Measurements from ENCODE around the gene TMEM86B. TPM values are rescaled to one million over a fixed set of nuclear protein-coding genes. Genes with fewer than 3 reads are reported as not detected.

TMEM86B gene
- polyA plus RNA-seq, 4 donors = 2.4 to 7.4 (median 4.0) TPM

DNA sequence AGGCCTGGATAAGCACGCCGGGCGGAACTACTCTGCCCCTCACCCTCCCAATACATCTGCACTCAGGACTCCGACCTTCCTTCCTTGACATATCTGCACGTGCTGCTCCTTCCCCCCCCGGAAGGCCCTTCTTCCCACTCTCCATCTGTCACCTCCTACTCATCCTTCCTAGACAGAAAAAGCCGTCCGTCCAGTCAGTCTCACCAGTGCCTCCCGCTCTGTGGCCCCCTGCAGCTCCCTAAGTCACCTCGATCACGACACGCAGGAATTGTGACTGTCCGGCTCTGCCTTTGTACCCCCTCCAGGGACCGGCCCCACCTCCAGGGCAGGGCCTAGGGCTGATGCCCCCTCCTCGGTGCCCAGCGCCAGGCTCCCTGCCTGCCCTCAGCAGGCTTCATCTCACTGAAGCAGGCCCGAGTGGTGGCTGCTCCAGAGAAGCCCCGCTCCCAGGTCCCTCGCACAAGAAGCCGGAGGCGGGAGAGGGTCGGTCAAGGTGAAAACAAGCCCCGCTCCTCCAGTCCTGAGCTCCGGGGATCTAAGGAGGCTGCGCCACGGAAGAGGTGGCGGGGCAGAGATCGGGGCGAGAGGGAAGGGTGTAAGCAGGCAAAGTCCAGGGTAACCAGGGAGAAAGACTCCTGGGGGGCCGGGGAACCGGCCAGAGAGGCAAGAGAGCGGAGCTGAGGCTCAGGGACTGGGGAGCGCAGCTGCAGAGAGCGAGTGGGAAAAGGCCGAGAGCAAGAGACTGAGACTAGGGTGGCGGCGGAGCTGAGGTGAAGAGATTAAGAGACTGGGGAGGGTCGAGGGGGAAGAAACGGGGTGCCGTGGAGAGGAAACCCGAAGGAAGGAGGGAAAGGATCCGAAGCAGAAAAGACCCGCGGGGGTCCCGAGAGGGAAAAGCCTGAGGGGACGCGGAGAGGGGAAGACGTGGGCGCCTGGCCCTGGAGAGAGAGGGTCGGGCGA, 29.2 kb upstream of the TMEM86B start:
- DNase-seq (ENCODE audit: low read depth in 4 of 4, low spot score in 2 of 4) = no peak

DNA sequence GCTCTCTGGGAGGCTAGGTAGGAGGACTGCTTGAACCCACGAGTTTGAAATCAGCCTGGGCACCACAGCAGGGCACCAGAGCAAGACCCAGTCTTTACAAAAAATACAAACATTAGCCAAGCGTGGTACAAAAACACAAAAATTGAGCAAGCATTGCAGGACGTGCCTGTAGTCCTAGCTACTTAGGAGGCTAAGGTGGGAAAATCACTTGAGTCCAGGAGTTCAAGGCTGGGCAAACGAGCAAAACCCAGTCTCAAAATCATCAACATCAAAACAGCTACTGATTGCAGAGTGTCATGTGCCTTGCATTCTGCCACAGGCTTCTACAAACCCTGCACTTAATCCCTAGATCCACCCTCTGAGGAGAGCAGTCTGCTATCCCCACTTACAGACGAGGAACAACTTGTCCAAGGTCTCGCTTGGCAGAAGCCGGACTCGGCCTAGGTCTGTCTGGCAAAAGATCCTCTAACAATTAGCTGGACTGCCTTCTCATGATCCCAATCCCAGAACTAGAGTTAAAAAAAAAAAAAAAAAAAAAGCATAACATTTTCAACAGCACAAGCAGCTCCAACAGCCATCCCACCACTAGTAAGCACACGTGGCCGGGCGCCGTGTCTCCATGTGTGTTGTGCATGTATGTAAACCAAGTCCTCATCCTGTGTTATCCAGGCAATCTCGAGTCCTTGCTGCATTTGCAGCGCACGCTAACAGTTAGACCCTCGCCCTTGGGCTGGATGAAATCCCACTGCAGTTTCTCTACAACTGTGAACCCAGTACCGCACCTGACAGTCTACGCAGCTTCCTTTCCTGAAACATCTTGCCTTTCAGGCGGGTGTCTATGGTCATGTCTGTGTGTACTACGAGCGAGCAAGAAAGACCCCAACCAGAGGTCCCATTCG, 28.2 kb upstream of the TMEM86B start:
- no peak for DNase-seq (ENCODE audit: low read depth in 4 of 4, low spot score in 2 of 4)

DNA sequence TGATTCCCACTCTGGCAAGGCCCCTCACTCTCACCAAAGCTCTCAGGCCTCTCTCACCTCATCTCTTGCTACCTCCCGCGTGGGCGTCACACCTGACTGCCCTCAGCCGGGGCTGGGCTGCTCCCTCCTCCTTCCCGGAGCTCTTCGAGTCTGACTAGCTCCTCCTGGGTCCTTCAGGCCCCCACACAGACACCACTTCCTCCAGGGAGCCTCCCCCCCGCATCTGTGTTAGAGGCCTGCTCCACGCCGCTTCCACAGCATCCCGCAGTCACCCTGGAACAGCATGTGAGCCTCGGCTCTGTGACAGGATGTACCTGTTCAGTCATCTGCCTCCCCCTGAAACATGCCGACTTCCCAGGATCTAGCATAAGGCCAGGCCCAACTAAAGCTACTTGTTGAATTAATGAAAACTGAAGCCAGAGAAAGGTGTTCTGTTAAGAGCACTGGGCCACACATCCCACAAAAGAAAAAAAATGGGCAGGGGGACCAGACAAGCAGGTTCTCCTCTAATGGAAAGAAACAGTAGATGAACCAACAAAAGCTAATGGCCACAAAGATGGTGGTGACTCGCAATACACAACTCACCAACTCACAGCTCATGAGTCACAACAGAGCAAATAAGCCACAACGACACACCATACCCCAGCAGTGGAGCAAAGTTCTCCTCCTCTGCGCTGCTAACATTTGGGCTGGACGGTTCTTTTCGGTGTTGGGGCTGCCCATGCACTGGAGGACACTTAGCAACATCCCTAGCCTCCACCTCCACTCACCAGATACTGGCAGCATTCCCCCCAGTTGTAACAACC, 27.3 kb upstream of the TMEM86B start:
- no peak for DNase-seq (ENCODE audit: low read depth in 4 of 4, low spot score in 2 of 4)

DNA sequence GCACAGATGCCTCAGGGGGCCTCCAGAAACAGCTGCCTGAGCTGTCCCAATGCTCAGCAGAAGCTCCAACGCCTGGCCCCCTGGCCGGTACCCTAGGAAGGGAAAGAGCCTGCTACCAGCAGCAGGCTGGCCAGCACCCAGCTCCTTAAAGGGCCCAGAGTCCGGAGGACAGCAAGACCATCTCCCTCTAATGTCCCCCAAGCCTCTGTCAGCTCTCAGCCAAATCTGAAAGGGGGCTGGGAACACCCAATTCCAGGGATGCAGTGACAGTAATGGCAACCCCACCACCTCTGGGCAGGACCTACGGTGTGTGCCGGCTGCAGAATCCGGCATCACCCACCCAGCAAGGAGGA, 26.0 kb upstream of the TMEM86B start:
- DNase-seq (ENCODE audit: low read depth in 4 of 4, low spot score in 2 of 4) = no peak

DNA sequence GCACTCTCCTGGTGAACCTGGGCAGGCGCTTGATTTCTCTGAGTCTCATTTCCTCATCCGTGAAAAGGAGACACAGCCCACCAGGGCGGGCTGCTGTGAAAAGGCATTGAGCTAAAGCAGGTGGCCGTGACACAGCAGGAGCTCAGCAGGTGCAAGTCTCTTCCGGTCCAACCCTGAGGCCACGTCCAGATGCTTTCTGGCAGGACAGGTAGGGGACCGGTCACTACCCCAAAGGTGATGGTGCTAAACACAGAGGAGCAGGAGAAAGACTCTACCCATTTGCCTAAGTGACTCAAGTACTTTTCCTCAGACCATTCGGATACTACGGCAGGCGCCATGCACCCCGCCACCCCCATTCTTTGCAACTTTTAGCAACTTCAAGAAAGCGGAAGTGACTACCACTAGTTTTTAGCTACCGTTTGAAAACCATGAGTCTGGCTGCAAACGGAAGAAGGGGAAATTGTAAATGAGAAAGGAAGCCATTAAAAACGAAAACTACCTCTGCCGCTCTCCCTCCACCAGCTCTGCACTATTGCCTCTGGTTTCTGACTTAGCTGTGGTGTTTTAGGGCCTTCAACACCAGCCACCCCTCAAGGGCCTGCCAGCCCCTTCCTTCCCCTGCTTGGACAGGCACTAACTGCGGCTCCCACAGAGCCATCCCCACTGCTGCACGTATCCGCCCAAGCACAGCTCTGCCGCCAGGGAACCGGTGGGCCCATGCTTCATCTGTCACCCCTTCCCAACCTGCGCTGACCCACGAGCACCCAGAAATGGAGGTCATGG, 25.5 kb upstream of the TMEM86B start:
- DNase-seq (ENCODE audit: low read depth in 4 of 4, low spot score in 2 of 4) = no peak

DNA sequence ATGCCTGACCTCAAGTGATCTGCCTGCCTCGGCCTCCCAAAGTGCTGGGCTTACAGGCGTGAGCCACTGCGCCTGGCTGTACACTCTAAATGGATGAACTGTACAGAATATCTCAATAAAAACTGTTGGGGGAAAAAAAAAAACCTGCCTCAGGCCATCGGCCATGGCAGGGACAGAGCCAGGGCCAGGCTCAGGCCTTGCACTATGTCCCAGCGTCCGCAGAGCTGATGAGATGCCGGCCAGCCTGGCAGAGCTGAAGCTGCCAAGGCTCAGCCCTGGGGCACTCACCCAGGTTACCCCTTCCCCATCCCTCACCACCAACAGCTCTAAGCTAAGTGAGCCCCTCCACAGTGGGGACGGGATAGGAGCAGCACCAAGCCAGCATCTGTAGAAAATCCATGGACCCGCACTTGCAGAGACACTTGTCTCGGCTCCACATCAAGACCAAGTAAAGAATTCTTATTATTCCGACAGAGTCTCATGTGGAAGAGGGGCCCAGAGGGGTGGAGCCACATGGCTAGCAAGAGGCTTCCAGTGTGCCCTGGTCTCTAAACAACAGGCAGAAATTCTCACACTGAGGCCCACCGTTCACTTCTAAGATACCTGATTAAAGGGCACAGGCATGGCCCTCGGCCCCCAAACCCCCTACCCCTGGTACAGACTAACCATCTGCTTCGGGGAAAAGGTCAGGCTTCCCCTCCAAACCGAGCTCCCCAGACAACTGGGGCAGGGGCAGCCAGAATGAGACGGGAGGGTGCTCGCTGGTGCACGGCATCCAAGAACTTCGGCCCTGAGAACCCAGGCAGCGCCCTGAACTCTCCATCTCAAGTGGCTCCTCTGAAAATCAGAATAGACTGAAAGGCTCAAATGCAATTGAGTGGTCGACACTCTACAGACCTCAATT, 24.4 kb upstream of the TMEM86B start:
- no peak for DNase-seq (ENCODE audit: low read depth in 4 of 4, low spot score in 2 of 4)

DNA sequence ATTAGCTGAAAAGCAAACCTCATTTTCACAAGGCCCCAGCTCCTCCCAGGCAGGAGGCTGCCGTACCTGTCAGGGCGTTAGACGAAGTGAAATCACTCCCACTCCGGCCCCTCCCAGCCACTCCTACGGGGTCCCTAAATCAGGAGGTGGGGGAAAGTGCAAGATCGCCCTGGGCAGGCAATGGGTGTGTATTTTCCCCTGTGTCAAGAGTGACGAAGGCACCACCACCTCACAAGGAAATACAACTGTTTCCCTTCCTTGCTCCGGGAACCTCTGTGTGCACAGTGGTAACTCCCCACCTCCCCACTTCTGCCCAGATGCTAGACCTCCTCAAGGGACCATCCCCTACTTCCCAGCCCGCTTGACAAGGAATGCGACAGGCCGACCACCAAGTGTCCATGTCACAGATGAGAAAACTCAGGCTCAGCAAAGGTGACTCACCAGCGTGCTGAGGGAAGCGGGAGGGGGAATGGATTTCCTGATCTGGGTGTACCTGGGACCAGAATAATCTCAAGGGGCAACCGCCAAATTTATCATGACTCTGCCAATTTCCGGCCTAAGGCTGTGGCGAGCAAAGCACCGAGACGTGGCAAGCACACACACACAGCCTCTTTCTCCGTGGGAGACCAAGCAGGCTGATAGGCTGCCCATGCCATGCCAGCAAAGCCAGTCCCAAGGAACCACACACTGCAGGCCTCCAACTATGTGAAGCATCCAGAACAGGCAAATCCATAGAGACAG, 22.9 kb upstream of the TMEM86B start:
- DNase-seq (ENCODE audit: low read depth in 4 of 4, low spot score in 2 of 4) = no peak

DNA sequence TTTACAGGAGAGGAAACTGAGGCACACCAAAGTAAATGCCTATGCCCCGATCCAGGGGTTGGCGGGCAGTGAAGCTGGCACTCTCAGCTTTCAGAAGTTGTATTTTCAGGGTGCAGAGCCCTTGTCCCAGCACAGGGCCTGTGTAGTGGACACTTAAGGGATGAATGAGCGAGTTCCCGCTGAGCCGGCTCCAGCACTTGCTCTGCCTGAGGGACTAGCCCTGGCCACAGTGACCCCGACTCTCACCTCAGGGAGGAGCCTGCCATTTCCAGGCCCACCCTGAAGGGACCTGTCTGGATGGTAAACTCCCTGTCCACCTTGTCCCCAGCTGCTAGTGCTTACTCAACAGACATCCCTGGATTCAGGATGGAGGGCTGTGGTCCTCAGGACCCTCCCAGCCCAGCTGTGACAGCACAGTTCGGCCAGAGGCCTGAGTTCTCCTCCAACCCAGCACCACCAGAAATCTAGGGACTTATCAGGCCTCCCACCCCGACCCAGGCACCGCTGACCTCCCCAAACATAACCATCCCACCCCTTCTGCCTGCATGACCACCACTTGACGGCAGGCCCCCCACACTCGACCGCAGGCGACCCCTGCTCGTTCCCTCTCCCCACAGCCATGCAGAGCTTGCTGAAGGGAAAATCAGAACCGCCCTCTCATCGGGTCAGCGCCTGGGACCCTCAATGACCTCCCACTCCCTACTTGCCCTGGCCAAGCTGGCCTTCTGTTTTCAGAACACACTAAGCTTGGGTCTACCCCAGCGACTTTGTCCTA, 21.9 kb upstream of the TMEM86B start:
- no peak for DNase-seq (ENCODE audit: low read depth in 4 of 4, low spot score in 2 of 4)

DNA sequence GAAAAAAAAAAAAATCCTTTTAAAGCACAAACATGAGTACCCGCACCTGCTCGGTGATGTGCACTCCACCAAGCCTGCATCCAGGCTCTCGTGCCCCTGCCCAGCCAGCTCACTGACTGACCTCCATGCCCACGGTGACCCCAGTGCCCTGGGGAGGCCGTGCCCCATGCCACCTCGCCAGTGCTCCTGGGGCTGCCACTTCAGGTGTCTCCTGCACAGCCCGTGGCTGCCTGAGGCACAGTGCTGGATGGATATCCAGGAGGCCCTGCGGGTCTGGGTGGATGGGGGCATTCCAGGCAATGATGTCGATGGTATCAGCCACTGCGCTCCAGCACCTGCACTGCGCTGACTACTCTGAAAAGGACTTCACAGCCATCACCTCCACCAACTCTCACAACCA, 21.3 kb upstream of the TMEM86B start:
- no peak for DNase-seq (ENCODE audit: low read depth in 4 of 4, low spot score in 2 of 4)

DNA sequence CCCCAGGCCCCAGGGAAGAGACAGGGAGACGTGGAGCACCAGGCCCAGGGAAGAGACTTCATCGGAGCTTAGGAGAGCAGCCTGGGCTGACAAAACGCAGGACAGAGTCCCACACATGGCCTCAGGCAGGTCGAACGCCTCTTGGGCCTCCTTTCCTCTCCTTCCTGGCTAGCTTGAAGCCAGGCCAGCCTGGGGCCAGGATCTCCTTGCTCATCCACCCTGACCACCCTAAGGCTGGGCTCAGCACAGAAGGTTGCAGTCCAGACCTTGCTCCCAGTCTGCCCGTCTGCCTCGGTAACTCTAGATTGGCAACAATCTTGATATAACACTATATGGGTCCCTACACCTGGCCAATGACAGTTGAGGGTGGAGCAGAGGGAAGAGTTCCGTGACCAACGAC, 20.1 kb upstream of the TMEM86B start:
- DNase-seq (ENCODE audit: low read depth in 4 of 4, low spot score in 2 of 4) = no peak

DNA sequence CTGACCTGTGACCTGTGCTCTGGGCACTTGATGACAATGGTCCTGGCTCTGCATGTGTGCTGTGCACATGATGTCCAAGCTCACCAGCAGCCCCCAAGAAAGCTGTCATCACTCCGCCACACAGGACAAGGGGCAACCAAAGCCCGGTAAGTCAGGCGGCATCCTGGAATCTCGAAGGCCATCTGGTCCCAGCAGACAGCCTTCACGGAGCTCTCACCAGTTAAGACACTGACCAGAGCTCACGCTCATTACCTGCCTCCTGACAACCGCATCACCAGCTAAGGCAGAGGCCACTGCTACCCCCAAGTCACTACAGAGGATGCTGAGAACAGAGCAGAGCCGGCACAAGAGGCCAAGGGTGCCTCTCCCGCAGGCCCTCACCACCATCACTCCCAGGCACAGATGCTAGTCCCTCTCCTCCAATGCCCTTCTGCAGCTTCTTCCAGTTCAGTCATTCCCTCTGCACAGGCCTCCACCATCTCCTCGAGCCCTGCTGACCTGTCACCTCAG, 19.7 kb upstream of the TMEM86B start:
- DNase-seq (ENCODE audit: low read depth in 4 of 4, low spot score in 2 of 4) = no peak

DNA sequence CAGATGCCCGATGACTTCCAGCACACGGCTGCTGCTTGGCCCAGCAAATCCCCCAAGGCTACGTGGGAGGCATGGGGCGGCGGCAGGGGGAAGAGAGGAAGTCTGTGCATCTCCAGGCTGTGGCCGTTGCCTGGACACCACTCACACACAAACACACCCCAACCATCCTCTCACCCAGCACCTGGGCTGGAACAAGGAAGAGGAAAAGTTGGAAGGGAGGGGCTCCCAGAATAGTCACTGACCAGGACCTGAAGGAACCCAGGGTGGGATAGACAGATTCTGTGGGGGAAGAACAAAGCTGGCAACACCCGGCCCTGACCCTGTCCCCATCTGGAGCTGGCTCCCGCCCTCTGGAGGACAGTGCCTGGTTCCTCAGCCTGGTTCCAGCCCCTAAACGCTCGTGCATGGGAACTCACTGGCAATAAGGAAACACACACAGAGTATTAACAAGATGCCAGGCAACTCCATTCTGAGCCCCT, 19.1 kb upstream of the TMEM86B start:
- DNase-seq (ENCODE audit: low read depth in 4 of 4, low spot score in 2 of 4) = no peak

DNA sequence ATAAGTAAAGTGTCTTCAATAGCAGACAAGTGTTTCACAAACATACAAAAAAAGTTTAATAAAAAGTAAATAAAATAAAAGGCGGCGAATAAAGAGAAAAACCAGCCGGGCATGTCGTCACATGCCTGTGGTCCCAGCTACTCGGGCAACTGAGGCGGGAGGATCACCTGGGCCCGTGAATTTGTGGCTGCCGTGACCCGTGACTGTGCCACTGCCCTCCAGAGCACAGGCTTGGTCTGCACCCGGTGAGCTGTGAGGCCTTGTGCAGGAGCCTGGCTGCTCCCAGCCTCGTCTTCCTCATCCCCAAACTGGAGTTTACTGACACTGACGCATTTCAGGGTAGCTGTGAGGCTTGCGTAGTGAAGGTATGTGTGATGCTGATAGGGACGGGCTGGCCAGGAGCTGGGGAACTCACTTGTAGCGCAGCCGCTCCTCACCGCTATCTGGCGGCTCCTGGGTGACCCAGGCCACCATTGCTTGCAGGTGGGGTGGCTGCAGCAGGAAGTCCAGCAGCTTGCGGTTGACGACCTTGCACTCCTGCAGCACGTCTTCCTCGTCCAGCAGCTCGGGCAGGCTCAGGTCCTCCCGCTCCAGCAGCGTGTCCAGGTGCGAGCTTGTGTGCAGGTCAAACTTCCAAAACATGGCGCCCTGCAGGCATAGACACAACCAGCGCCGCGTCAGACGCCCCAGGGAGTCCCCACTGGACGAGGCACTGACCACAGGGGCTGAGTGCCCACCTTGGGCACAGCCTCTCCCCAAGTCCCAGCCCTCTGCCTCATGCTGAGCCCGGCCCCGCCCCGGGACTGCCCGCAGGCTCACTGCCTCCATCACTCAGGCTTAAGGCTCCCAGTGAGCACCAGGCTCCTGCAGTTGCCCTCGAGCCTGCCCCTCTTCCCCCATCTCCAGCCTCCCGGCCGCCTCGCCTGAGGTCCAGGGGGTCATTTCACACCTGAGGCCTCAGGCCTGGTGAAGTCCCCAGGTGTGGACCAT, 18.2 kb upstream of the TMEM86B start:
- DNase-seq (ENCODE audit: low read depth in 4 of 4, low spot score in 2 of 4) = no peak

DNA sequence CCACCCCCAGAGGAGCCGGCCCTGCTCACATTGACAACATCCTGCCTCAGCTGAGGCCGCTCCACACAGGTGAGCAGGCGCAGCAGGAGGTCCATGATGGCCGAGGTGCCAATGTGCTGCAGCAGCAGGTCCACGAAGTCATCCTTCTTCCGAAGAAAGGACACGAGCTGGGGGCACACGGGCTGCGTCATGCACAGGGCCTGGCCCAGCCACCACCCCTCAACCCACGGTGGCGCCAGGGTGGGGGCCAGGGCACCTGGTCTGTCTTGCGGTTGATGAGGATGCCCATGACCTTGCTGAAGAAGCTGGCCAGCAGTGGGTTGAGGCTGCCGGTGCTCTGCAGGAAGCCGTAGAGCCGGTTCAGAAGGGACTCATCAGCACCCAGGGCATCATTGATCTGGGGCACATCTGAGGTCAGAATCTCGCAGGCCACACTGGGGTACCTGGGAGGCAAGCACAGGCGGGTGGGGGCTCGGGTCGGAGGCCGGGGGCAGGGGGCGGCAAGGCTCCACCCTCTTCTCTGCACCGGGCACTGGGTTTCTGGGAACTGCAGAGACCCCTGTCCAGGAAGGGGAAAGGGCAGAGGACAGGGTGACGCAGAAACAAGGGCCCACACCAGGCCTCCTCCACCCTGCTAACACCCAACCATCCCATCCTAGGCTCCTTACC, 16.8 kb upstream of the TMEM86B start:
- no peak for DNase-seq (ENCODE audit: low read depth in 4 of 4, low spot score in 2 of 4)

DNA sequence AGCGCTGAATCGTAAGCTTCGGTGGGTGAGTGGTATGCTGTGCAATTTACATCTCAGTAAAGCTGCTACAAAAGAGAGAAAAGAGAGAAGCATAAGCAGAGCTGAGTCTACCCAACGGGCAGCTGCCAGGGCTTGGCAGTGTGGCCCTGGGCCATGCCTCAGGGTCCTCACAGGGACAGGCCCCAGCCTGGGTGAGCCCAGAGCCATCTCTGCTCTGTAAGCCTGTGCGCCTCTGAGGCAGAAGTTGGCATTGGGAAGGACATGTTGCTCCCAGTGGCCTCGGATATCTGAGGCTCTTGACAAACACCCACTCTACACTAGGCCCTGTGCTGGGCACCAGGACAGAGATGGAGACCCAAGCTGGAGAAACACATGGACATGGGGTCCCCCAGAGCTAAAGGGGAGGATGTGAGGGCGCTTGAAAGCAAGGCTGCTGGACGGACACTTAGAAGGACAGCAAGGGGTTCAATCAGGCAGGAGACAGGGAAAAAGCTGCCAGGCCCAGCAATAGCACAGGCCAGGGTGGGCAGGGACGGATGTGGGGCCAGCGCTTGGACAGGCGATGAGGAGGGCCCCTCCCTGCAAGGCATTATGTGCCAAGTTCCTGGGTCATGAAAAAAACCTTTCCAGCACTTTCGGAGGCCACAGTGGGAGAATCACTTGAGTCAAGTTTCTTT, 15.6 kb upstream of the TMEM86B start:
- DNase-seq (ENCODE audit: low read depth in 4 of 4, low spot score in 2 of 4) = no peak
